Natural killer cell (primary cell): Measurements from ENCODE around the gene F12. TPM values are rescaled to one million over a fixed set of nuclear protein-coding genes. Genes with fewer than 3 reads are reported as not detected.

Experiments used
- ATAC-seq, 3 donors: fragments of 150-1000 bp in 2 of 3; fragments of 200-7000 bp in 1 of 3; cut with Tn5 transposase; 1 replicate in 1 of 3; 2 replicates in 2 of 3; pipeline ENCODE4 v1.10.0; 2021; ENCODE audit warnings: mild to moderate bottlenecking in 2 of 3, moderate library complexity in 2 of 3
- DNase-seq, 2 donors: peaks; one replicate each; pipeline versions ENCODE4 v3.0.0 to v3.0.0-alpha.2; 2013 to 2021; ENCODE audit warnings: mixed read lengths in 1 of 2
- H3K27ac ChIP-seq: one replicate; pipeline ENCODE4 v1.5.1; 2013; ENCODE audit warnings: mild to moderate bottlenecking, low read length
- H3K27me3 ChIP-seq: one replicate; pipeline ENCODE4 v1.6.1; 2013; ENCODE audit warnings: low read length; ENCODE audit not compliant: control insufficient read depth, insufficient read depth
- H3K36me3 ChIP-seq: one replicate; pipeline ENCODE4 v1.6.1; 2013; ENCODE audit warnings: low read length; ENCODE audit not compliant: control insufficient read depth, insufficient read depth
- H3K4me1 ChIP-seq: one replicate; pipeline ENCODE4 v1.6.1; 2013; ENCODE audit warnings: low read length; ENCODE audit not compliant: control insufficient read depth, insufficient read depth
- H3K4me3 ChIP-seq: one replicate; pipeline ENCODE4 v1.5.1; 2013; ENCODE audit warnings: low read length
- H3K9me3 ChIP-seq: one replicate; pipeline ENCODE4 v1.6.1; 2013; ENCODE audit warnings: low read length; ENCODE audit not compliant: control insufficient read depth, insufficient read depth
- H3K27ac Mint-ChIP-seq, 2 donors: one replicate each; pipeline ENCODE4 v1.8.0; 2022; ENCODE audit warnings: mild to moderate bottlenecking in 2 of 2, mixed read lengths in 2 of 2, moderate library complexity in 1 of 2
- H3K27me3 Mint-ChIP-seq, 2 donors: one replicate each; pipeline ENCODE4 v1.8.0; 2022; ENCODE audit warnings: low read depth in 2 of 2, mixed read lengths in 2 of 2
- H3K36me3 Mint-ChIP-seq: one replicate; pipeline ENCODE4 v1.8.0; 2022; ENCODE audit warnings: mixed read lengths
- H3K4me1 Mint-ChIP-seq, 2 donors: one replicate each; pipeline ENCODE4 v1.8.0; 2022; ENCODE audit warnings: mixed read lengths in 2 of 2
- H3K4me3 Mint-ChIP-seq: one replicate; pipeline ENCODE4 v1.8.0; 2022; ENCODE audit warnings: mild to moderate bottlenecking, moderate library complexity, mixed read lengths
- H3K9me3 Mint-ChIP-seq, 2 donors: one replicate each; pipeline ENCODE4 v1.8.0; 2022; ENCODE audit warnings: mixed read lengths in 2 of 2
- CTCF ChIP-seq: fragments of 200-600 bp; IDR thresholded peaks from one replicate; pipeline ENCODE4 v1.8.0; 2022; ENCODE audit warnings: antibody characterized with exemption
- WGBS: methylation state at CpG from one replicate; pipeline ENCODE4 v1.1.7; 2013; ENCODE audit warnings: missing lambda C conversion rate; ENCODE audit not compliant: insufficient coverage; 5-methylcytosine and 5-hydroxymethylcytosine counted together
- intact Hi-C: fragments of 100-400 bp; cut with micrococcal nuclease; formaldehyde crosslinking; loops from one replicate; pipeline ENCODE4 v1.14.2; 2022
- total RNA-seq, 4 donors: library from RNA; stranded (reverse); fragments of 120-200 nt in 1 of 4; gene quantifications; one replicate each; pipeline versions ENCODE4 v1.2.3 to v1.2.4, GENCODE V29; 2013 to 2022

F12 gene
- 1 to 10 TPM in 1 of 3 donors, under 1 TPM in 2; 0.66 to 1.7 (median 0.93) TPM for total RNA-seq
- total RNA-seq (2013): 0.54 TPM

GRCh38 chr5:177409043-177409801, at the start of gene F12:
Gene F12, minus strand, starts transcription at chr5:177409564. Its CDS starts 37 bp downstream, at chr5:177409527.
- peak within 1 kb of the TSS; percentile 35 for H3K4me3 Mint-ChIP-seq

GRCh38 chr5:177458912-177459350, 49.6 kb upstream of the F12 start:
- H3K27ac Mint-ChIP-seq: no peak overlapping the region
- TF ChIP-seq CTCF: no peak

More at GRCh38 chr5:177409043-177409801, at the start of gene F12:
- 98% methylated on average over 9 of the region's 9 CpGs for WGBS
- Mint-ChIP-seq H3K27ac (peak within 1 kb of the TSS; percentile 80 to 81), H3K36me3 (no peaks in the 10 kb centered on the region), H3K4me1 (peaks cover 59 to 77% of the 10 kb centered on the region in 2 donors), H3K9me3 (no peaks in the 10 kb centered on the region), H3K27me3 (no peaks in the 10 kb centered on the region)
- intact Hi-C loops: no loop called here
- no peaks in the 10 kb centered on the region for H3K9me3 ChIP-seq
- H3K27ac ChIP-seq: peak within 1 kb of the TSS; percentile 62
- peaks cover 71% of the 10 kb centered on the region for H3K4me1 ChIP-seq
- no peak for ATAC-seq
- no peak for TF ChIP-seq CTCF
- DNase-seq: no peak
- H3K27me3 ChIP-seq: no peaks in the 10 kb centered on the region
- no peaks in the 10 kb centered on the region for H3K36me3 ChIP-seq
- no peak within 1 kb of the TSS for H3K4me3 ChIP-seq

GRCh38 chr5:177457852-177458681, 48.7 kb upstream of the F12 start:
- no peaks in the 10 kb centered on the region for H3K27me3 ChIP-seq
- Mint-ChIP-seq H3K27me3 (no peaks in the 10 kb centered on the region), H3K36me3 (no peaks in the 10 kb centered on the region), H3K4me3 (no peak overlapping the region), H3K4me1 (peaks cover 15 to 27% of the 10 kb centered on the region in 2 donors), H3K9me3 (no peaks in the 10 kb centered on the region), H3K27ac (no peak overlapping the region)
- 95% methylated on average over 20 of the region's 20 CpGs for WGBS
- no peak overlapping the region for H3K4me3 ChIP-seq
- no peak for DNase-seq
- intact Hi-C loops: loop anchor here (5.0 kb wide), 1 partner anchor 156 kb away; the partner anchor contains the start of genes PRELID1 and RAB24
- peaks cover 42% of the 10 kb centered on the region for H3K4me1 ChIP-seq
- no peaks in the 10 kb centered on the region for H3K9me3 ChIP-seq
- ATAC-seq: no peak
- H3K27ac ChIP-seq: no peak overlapping the region
- no peak for TF ChIP-seq CTCF
- H3K36me3 ChIP-seq: no peaks in the 10 kb centered on the region

More at GRCh38 chr5:177458912-177459350, 49.6 kb upstream of the F12 start:
- DNase-seq: no peak
- WGBS: 96% methylated on average over 14 of the region's 14 CpGs
- H3K4me1 ChIP-seq: peaks cover 34% of the 10 kb centered on the region
- H3K27me3 Mint-ChIP-seq: no peaks in the 10 kb centered on the region
- H3K9me3 ChIP-seq: no peaks in the 10 kb centered on the region
- no peak for ATAC-seq
- H3K27me3 ChIP-seq: no peaks in the 10 kb centered on the region
- H3K27ac ChIP-seq: no peak overlapping the region
- H3K4me3 ChIP-seq: no peak overlapping the region
- no peak overlapping the region for H3K4me3 Mint-ChIP-seq
- H3K9me3 Mint-ChIP-seq: no peaks in the 10 kb centered on the region
- no peaks in the 10 kb centered on the region for H3K36me3 ChIP-seq
- intact Hi-C loops: loop anchor here (5.0 kb wide), 1 partner anchor 157 kb away; the partner anchor contains the start of genes PRELID1 and RAB24
- peaks cover 12 to 19% of the 10 kb centered on the region in 2 donors for H3K4me1 Mint-ChIP-seq
- H3K36me3 Mint-ChIP-seq: no peaks in the 10 kb centered on the region
